ENCODE results near the gene MAPRE2. TPM values are rescaled to one million over a fixed set of nuclear protein-coding genes. Genes with fewer than 3 reads are reported as not detected.

Gene MAPRE2
- total RNA-seq, 1 donor from 2014 or later = 47.9 TPM

GRCh38 chr18:35178260-35178659, 137.0 kb downstream of the MAPRE2 start:
- TF ChIP-seq CTCF (IDR thresholded peaks at IDR 0.05; ENCODE audit: unreplicated experiment) = no peak
- DNase-seq (ENCODE audit: low spot score, unreplicated experiment) = no peak
- Mint-ChIP-seq H3K9me3 (ENCODE audit: low read depth) (peaks cover 5% of the 10 kb centered on the region), H3K4me1 (ENCODE audit: low read depth) (no peaks in the 10 kb centered on the region), H3K4me3 (ENCODE audit: low read depth) (no peak overlapping the region), H3K36me3 (ENCODE audit: insufficient read depth) (peaks cover 2% of the 10 kb centered on the region), H3K27me3 (no peaks in the 10 kb centered on the region), H3K27ac (no peak overlapping the region)

GRCh38 chr18:35179906-35180305, 138.7 kb downstream of the MAPRE2 start:
- peaks cover 2% of the 10 kb centered on the region for H3K36me3 Mint-ChIP-seq (ENCODE audit: insufficient read depth)
- H3K27ac Mint-ChIP-seq = no peak overlapping the region
- no peak for DNase-seq (ENCODE audit: low spot score, unreplicated experiment)
- no peak for TF ChIP-seq CTCF (IDR thresholded peaks at IDR 0.05; ENCODE audit: unreplicated experiment)
- H3K27me3 Mint-ChIP-seq = no peaks in the 10 kb centered on the region
- H3K4me1 Mint-ChIP-seq (ENCODE audit: low read depth) = no peaks in the 10 kb centered on the region
- H3K4me3 Mint-ChIP-seq (ENCODE audit: low read depth) = no peak overlapping the region
- peaks cover 5% of the 10 kb centered on the region for H3K9me3 Mint-ChIP-seq (ENCODE audit: low read depth)

- no peak for DNase-seq (ENCODE audit: low spot score, unreplicated experiment)
- H3K4me3 Mint-ChIP-seq (ENCODE audit: low read depth) = no peak overlapping the region
- H3K36me3 Mint-ChIP-seq (ENCODE audit: insufficient read depth) = peaks cover 2% of the 10 kb centered on the region
- no peaks in the 10 kb centered on the region for H3K4me1 Mint-ChIP-seq (ENCODE audit: low read depth)
- no peaks in the 10 kb centered on the region for H3K27me3 Mint-ChIP-seq
- peaks cover 5% of the 10 kb centered on the region for H3K9me3 Mint-ChIP-seq (ENCODE audit: low read depth)
- no peak overlapping the region for H3K27ac Mint-ChIP-seq
- TF ChIP-seq CTCF (IDR thresholded peaks at IDR 0.05; ENCODE audit: unreplicated experiment) = no peak
These were observed 139.2 kb downstream of the MAPRE2 start for GRCh38 chr18:35180455-35180854.

GRCh38 chr18:35182151-35182550, 140.9 kb downstream of the MAPRE2 start:
- Mint-ChIP-seq H3K4me1 (ENCODE audit: low read depth) (no peaks in the 10 kb centered on the region), H3K4me3 (ENCODE audit: low read depth) (no peak overlapping the region), H3K27ac (no peak overlapping the region), H3K36me3 (ENCODE audit: insufficient read depth) (no peaks in the 10 kb centered on the region), H3K9me3 (ENCODE audit: low read depth) (peaks cover under 1% of the 10 kb centered on the region), H3K27me3 (no peaks in the 10 kb centered on the region)
- DNase-seq (ENCODE audit: low spot score, unreplicated experiment) = no peak
- no peak for TF ChIP-seq CTCF (IDR thresholded peaks at IDR 0.05; ENCODE audit: unreplicated experiment)

GRCh38 chr18:35183886-35184285, 142.7 kb downstream of the MAPRE2 start:
- no peak for TF ChIP-seq CTCF (IDR thresholded peaks at IDR 0.05; ENCODE audit: unreplicated experiment)
- H3K27me3 Mint-ChIP-seq = no peaks in the 10 kb centered on the region
- H3K27ac Mint-ChIP-seq = no peak overlapping the region
- DNase-seq (ENCODE audit: low spot score, unreplicated experiment) = no peak
- no peaks in the 10 kb centered on the region for H3K4me1 Mint-ChIP-seq (ENCODE audit: low read depth)
- no peak overlapping the region for H3K4me3 Mint-ChIP-seq (ENCODE audit: low read depth)
- H3K36me3 Mint-ChIP-seq (ENCODE audit: insufficient read depth) = no peaks in the 10 kb centered on the region
- no peaks in the 10 kb centered on the region for H3K9me3 Mint-ChIP-seq (ENCODE audit: low read depth)

Measured in progenitor cell of endocrine pancreas (in vitro differentiated cells).